ENCODE results near the gene DSG4. TPM values are rescaled to one million over a fixed set of nuclear protein-coding genes. Genes with fewer than 3 reads are reported as not detected.

DSG4 gene
- total and polyA plus RNA-seq, 2 donors (not counting 1 experiment from before 2014, with no cell fraction given), result not detected

- Histone ChIP-seq H3K9me3 (ENCODE audit: control insufficient read depth, insufficient read depth, low read depth, low read length) (no peaks in the 10 kb centered on the region), H3K79me2 (ENCODE audit: control insufficient read depth, insufficient read depth, low read length) (no peaks in the 10 kb centered on the region), H3K9ac (ENCODE audit: insufficient read depth, low read length) (no peak overlapping the region), H3K27me3 (ENCODE audit: control insufficient read depth, insufficient read depth, low read length) (no peaks in the 10 kb centered on the region), H2AFZ (ENCODE audit: low read length) (no peak overlapping the region), H3K36me3 (ENCODE audit: control insufficient read depth, insufficient read depth, low read length) (no peaks in the 10 kb centered on the region), H3K4me1 (ENCODE audit: control insufficient read depth, extremely low read depth, insufficient read depth, low read length) (no peaks in the 10 kb centered on the region), H3K27ac (ENCODE audit: insufficient read depth, low read length) (no peak overlapping the region), H4K20me1 (ENCODE audit: control insufficient read depth, extremely low read depth, insufficient read depth, low read length) (no peaks in the 10 kb centered on the region), H3K4me3 (replicated peaks in 1 of 4; ENCODE audit: control extremely low read depth in 1 of 4, insufficient read depth in 1 of 4, low read depth in 3 of 4, low read length in 4 of 4) (no peak overlapping the region), H3K4me2 (ENCODE audit: extremely low read depth, insufficient read depth, low read length) (no peak overlapping the region)
- no peak for TF ChIP-seq EZH2 (IDR thresholded peaks at IDR 0.05; ENCODE audit: low read length, missing control alignments)
- no peak for TF ChIP-seq CTCF (conservative IDR thresholded peaks at IDR 0.05 in 1 of 2, IDR thresholded peaks at IDR 0.05 in 1 of 2; ENCODE audit: low read depth in 1 of 2, low read length in 2 of 2)
- no peak for DNase-seq (ENCODE audit: low read depth in 2 of 2)
Measured at GRCh38 chr18:31382107-31382506, 5.5 kb downstream of the DSG4 start.

GRCh38 chr18:31386741-31387140, 10.2 kb downstream of the DSG4 start:
- no peaks in the 10 kb centered on the region for H4K20me1 ChIP-seq (ENCODE audit: control insufficient read depth, extremely low read depth, insufficient read depth, low read length)
- no peak overlapping the region for H2AFZ ChIP-seq (ENCODE audit: low read length)
- H3K79me2 ChIP-seq (ENCODE audit: control insufficient read depth, insufficient read depth, low read length), result no peaks in the 10 kb centered on the region
- H3K4me1 ChIP-seq (ENCODE audit: control insufficient read depth, extremely low read depth, insufficient read depth, low read length), result no peaks in the 10 kb centered on the region
- no peak overlapping the region for H3K9ac ChIP-seq (ENCODE audit: insufficient read depth, low read length)
- H3K4me2 ChIP-seq (ENCODE audit: extremely low read depth, insufficient read depth, low read length), result no peak overlapping the region
- no peaks in the 10 kb centered on the region for H3K9me3 ChIP-seq (ENCODE audit: control insufficient read depth, insufficient read depth, low read depth, low read length)
- no peak overlapping the region for H3K27ac ChIP-seq (ENCODE audit: insufficient read depth, low read length)
- no peaks in the 10 kb centered on the region for H3K27me3 ChIP-seq (ENCODE audit: control insufficient read depth, insufficient read depth, low read length)
- DNase-seq (ENCODE audit: low read depth in 2 of 2), result peak in 1 of 2 donors; percentile 70
- no peak overlapping the region for H3K4me3 ChIP-seq (replicated peaks in 1 of 4; ENCODE audit: control extremely low read depth in 1 of 4, insufficient read depth in 1 of 4, low read depth in 3 of 4, low read length in 4 of 4)
- no peak for TF ChIP-seq CTCF (conservative IDR thresholded peaks at IDR 0.05 in 1 of 2, IDR thresholded peaks at IDR 0.05 in 1 of 2; ENCODE audit: low read depth in 1 of 2, low read length in 2 of 2)
- no peak for TF ChIP-seq EZH2 (IDR thresholded peaks at IDR 0.05; ENCODE audit: low read length, missing control alignments)
- H3K36me3 ChIP-seq (ENCODE audit: control insufficient read depth, insufficient read depth, low read length), result no peaks in the 10 kb centered on the region

- Histone ChIP-seq H3K27me3 (ENCODE audit: control insufficient read depth, insufficient read depth, low read length) (no peaks in the 10 kb centered on the region), H3K9me3 (ENCODE audit: control insufficient read depth, insufficient read depth, low read depth, low read length) (no peaks in the 10 kb centered on the region), H3K79me2 (ENCODE audit: control insufficient read depth, insufficient read depth, low read length) (no peaks in the 10 kb centered on the region), H3K36me3 (ENCODE audit: control insufficient read depth, insufficient read depth, low read length) (no peaks in the 10 kb centered on the region), H3K27ac (ENCODE audit: insufficient read depth, low read length) (no peak overlapping the region), H4K20me1 (ENCODE audit: control insufficient read depth, extremely low read depth, insufficient read depth, low read length) (no peaks in the 10 kb centered on the region), H3K9ac (ENCODE audit: insufficient read depth, low read length) (no peak overlapping the region), H3K4me1 (ENCODE audit: control insufficient read depth, extremely low read depth, insufficient read depth, low read length) (no peaks in the 10 kb centered on the region), H2AFZ (ENCODE audit: low read length) (no peak overlapping the region), H3K4me2 (ENCODE audit: extremely low read depth, insufficient read depth, low read length) (no peak overlapping the region), H3K4me3 (replicated peaks in 1 of 4; ENCODE audit: control extremely low read depth in 1 of 4, insufficient read depth in 1 of 4, low read depth in 3 of 4, low read length in 4 of 4) (no peak overlapping the region)
- no peak for TF ChIP-seq EZH2 (IDR thresholded peaks at IDR 0.05; ENCODE audit: low read length, missing control alignments)
- TF ChIP-seq CTCF (conservative IDR thresholded peaks at IDR 0.05 in 1 of 2, IDR thresholded peaks at IDR 0.05 in 1 of 2; ENCODE audit: low read depth in 1 of 2, low read length in 2 of 2), result no peak
- no peak for DNase-seq (ENCODE audit: low read depth in 2 of 2)
Measured at GRCh38 chr18:31393286-31393685, 16.7 kb downstream of the DSG4 start.

All from fibroblast of lung (primary cell).